RWPE2 (cell line): Measurements from ENCODE around the gene SLC35D2.
"Not testable (repeated sequence)": the region's sequence is repeated elsewhere in the genome, so short reads cannot be mapped to it uniquely, and the experiment has no call there.

Source experiments
- ATAC-seq: fragments of 200-7000 bp; cut with Tn5 transposase; 3 replicates; pipeline ENCODE4 v1.9.1; 2021; ENCODE audit warnings: low read depth
- DNase-seq: peaks from one replicate; pipeline ENCODE4 v3.0.0-alpha.2; 2020; ENCODE audit warnings: low spot score
- H3K27ac ChIP-seq: fragments of 450-650 bp; 2 replicates; pipeline ENCODE4 v1.5.1; 2017; ENCODE audit warnings: mild to moderate bottlenecking; ENCODE audit not compliant: poor library complexity, severe bottlenecking
- H3K27me3 ChIP-seq: fragments of 250-450 bp; sonication (Bioruptor Pico); 2 replicates; pipeline ENCODE4 v1.5.1; 2021; ENCODE audit warnings: mild to moderate bottlenecking, moderate library complexity; ENCODE audit not compliant: insufficient read depth, poor library complexity, severe bottlenecking
- H3K36me3 ChIP-seq: fragments of 250-450 bp; sonication (Bioruptor Pico); 2 replicates; pipeline ENCODE4 v1.5.1; 2020; ENCODE audit warnings: low read depth, mild to moderate bottlenecking, moderate library complexity
- H3K4me1 ChIP-seq: fragments of 250-450 bp; sonication (Bioruptor Pico); 2 replicates; pipeline ENCODE4 v1.5.1; 2021; ENCODE audit warnings: mild to moderate bottlenecking, moderate library complexity; ENCODE audit not compliant: insufficient read depth, poor library complexity, severe bottlenecking
- H3K4me3 ChIP-seq: fragments of 250-450 bp; sonication (Bioruptor Pico); 2 replicates; pipeline ENCODE4 v1.5.1; 2021; ENCODE audit warnings: mild to moderate bottlenecking, moderate library complexity; ENCODE audit not compliant: severe bottlenecking
- H3K9me3 ChIP-seq: fragments of 250-450 bp; sonication (Bioruptor Pico); 2 replicates; pipeline ENCODE4 v1.5.1; 2021; ENCODE audit warnings: mild to moderate bottlenecking, moderate library complexity; ENCODE audit not compliant: severe bottlenecking
- TF ChIP-seq, protein P1 (sequence below): fragments of 450-650 bp; IDR thresholded peaks from one replicate; pipeline ENCODE4 v1.5.1; 2017; ENCODE audit warnings: mild to moderate bottlenecking, moderate library complexity; ENCODE audit not compliant: poor library complexity, severe bottlenecking

SLC35D2 gene

DNA sequence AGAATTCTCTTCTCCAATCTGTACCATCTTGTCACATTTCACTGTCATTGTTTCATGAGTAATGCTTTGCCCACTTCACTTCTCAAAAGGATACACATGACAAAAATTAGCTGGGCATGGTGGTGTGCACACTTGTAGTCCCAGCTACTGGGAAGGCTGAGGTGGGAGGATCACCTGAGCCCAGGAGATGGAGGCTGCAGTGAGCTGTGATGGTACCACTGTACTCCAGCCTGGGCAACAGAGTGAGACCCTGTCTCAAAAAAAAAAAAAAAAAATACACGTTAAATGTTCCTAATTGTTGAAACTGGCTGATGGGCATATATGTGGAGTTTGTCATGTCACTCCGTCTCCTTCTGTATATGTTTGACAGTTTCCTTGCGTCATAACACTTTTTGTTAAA lies 45.2 kb downstream of the SLC35D2 start:
- peaks cover 12% of the 10 kb centered on the region for H3K4me1 ChIP-seq
- DNase-seq (no peak), ATAC-seq (no peak)
- no peaks in the 10 kb centered on the region; the same call in 1 of the 2 replicates for H3K36me3 ChIP-seq
- no peak overlapping the region for H3K4me3 ChIP-seq
- no peaks in the 10 kb centered on the region for H3K9me3 ChIP-seq
- TF ChIP-seq, protein P1, sequence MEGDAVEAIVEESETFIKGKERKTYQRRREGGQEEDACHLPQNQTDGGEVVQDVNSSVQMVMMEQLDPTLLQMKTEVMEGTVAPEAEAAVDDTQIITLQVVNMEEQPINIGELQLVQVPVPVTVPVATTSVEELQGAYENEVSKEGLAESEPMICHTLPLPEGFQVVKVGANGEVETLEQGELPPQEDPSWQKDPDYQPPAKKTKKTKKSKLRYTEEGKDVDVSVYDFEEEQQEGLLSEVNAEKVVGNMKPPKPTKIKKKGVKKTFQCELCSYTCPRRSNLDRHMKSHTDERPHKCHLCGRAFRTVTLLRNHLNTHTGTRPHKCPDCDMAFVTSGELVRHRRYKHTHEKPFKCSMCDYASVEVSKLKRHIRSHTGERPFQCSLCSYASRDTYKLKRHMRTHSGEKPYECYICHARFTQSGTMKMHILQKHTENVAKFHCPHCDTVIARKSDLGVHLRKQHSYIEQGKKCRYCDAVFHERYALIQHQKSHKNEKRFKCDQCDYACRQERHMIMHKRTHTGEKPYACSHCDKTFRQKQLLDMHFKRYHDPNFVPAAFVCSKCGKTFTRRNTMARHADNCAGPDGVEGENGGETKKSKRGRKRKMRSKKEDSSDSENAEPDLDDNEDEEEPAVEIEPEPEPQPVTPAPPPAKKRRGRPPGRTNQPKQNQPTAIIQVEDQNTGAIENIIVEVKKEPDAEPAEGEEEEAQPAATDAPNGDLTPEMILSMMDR, result no peak
- H3K27me3 ChIP-seq, result no peaks in the 10 kb centered on the region
- H3K27ac ChIP-seq, result no peak overlapping the region

DNA sequence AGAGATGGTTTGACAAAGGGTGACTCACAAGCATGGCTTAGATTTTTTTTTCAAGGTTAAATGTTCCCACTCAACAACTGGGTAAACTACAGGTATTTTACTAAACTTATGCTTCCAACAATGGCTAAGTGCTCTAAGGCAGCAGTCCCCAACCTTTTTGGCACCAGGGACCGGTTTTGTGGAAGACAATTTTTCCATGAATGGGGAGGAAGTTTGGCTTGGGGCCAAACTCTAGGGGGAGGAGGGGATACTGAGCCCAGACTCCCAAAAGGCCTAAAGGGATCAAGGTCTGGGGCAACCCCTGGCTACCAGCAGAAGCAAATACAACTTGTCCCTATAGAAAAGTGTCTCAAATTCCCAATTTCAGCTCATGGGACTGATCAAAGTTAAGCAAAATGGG lies 49.6 kb downstream of the SLC35D2 start:
- Histone ChIP-seq H3K9me3 (no peaks in the 10 kb centered on the region), H3K36me3 (no peaks in the 10 kb centered on the region), H3K4me3 (no peak overlapping the region), H3K27me3 (no peaks in the 10 kb centered on the region), H3K27ac (no peak overlapping the region), H3K4me1 (peaks cover 10% of the 10 kb centered on the region)
- ATAC-seq (no peak), DNase-seq (no peak)
- TF ChIP-seq, protein P1, result no peak

DNA sequence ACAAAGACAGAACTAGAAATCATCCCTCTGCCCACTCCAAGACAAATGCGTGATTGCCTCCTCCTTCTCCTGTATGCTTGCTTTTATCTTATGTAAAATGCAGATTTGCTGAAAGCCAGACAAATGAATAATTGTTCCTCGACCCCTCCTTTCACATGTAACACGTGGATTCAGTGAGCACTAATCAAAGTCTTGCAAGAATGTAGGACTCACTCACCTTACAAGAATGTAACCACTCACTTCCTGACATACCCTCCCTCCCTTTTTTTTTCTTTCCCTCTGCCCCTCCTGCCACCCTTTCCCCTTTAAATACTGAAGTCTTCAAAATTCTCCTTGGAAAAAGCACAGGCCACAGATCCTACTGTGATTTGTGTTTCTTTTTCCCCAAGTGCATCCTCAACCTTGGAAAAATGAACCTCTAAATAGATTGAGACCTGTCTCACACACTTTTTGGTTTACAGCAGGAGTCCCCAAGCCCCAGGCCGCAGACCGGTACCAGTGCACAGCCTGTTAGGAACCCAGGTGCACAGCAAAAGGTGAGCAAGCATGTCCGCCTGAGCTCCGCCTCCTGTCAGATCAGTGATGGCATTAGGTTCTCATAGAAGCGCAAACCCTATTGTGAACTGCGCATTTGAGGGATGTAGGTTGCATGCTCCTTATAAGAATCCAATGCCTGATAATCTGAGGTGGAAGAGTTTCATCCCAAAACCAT lies 52.1 kb downstream of the SLC35D2 start:
- peak; percentile 86 for ATAC-seq
- H3K9me3 ChIP-seq, result no peaks in the 10 kb centered on the region
- H3K36me3 ChIP-seq, result no peaks in the 10 kb centered on the region
- peaks cover 10% of the 10 kb centered on the region for H3K4me1 ChIP-seq
- no peaks in the 10 kb centered on the region for H3K27me3 ChIP-seq
- H3K4me3 ChIP-seq, result no peak overlapping the region
- TF ChIP-seq, protein P1, result no peak
- no peak for DNase-seq
- peak overlapping the region; percentile 50 for H3K27ac ChIP-seq

DNA sequence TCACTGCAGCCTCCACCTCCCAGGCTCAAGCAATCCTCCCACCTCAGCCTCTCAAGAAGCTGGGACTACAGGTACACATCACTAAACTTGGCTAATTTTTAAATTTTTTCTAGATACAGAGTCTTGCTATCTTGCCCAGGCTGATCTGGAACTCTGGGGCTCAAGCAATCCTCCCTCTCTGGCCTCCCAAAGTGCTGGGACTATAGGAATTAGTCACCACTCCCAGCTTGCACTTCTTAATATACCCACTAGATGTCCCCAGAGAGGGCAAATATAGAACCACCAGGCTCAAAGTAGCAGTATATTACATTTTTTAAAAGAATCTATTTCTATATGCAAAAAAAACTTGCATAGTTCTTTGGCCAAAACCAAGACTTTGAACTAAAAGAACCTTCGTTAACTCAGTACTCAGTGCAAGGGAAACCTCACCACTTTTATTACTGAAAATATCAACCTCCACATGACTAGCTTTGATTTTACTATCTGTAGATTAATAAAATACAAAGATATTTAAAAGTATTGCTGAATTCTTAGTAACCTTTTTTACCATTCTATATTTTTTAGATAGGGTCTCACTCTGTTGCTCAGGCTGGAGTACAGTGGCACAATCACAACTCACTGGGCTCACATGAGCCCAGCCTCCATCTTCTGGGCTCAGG lies 55.7 kb downstream of the SLC35D2 start:
- TF ChIP-seq, protein P1, result peak; percentile 92
- no peaks in the 10 kb centered on the region for H3K27me3 ChIP-seq
- ATAC-seq (peak; percentile 58; the same call in 2 of the 3 replicates), DNase-seq (no peak)
- peaks cover 10% of the 10 kb centered on the region for H3K4me1 ChIP-seq
- no peak overlapping the region for H3K4me3 ChIP-seq
- H3K9me3 ChIP-seq, result no peaks in the 10 kb centered on the region
- no peak overlapping the region for H3K27ac ChIP-seq
- H3K36me3 ChIP-seq, result no peaks in the 10 kb centered on the region

DNA sequence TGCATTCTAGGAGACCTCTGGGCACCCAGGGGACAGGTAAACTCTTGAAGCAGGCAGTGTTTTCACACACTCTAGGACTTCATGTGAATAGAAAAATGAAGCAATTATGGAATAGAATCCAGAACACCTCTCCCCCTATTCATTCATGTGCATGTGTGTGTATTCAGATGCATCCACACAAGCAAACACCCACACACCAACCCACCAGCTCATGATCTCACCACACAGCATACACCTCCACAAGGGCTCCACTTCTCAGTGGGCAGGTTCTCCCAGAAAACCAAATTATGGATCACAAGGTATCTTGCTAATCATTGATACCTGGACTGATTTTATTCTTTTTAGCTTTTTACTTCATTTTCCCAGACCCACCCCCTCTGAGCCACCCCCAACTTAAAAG lies 60.3 kb downstream of the SLC35D2 start:
- H3K27ac ChIP-seq, result no peak overlapping the region
- no peak overlapping the region for H3K4me3 ChIP-seq
- no peaks in the 10 kb centered on the region for H3K36me3 ChIP-seq
- no peaks in the 10 kb centered on the region for H3K4me1 ChIP-seq
- ATAC-seq (no peak), DNase-seq (no peak)
- no peaks in the 10 kb centered on the region for H3K27me3 ChIP-seq
- H3K9me3 ChIP-seq, result no peaks in the 10 kb centered on the region
- TF ChIP-seq, protein P1, result no peak

DNA sequence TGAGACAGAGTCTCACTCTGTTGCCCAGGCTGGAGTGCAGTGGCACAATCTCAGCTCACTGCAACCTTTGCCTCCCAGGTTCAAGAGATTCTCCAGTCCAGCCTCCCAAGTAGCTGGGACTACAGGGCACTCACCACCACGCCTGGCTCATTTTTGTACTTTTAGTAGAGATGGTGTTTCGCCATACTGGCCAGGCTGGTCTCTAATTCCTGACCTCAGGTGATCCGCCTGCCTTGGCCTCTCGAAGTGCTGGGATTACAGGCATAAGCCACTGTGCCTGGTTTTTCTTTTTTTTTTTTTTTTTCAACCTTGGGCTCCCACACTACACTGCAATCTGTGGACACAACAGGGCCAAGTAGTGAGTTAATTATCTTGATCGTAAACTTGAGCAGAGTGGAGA lies 60.8 kb downstream of the SLC35D2 start:
- not testable (repeated sequence) for H3K4me1 ChIP-seq, ATAC-seq, H3K36me3 ChIP-seq, H3K27ac ChIP-seq, H3K4me3 ChIP-seq, DNase-seq, H3K27me3 ChIP-seq, H3K9me3 ChIP-seq

DNA sequence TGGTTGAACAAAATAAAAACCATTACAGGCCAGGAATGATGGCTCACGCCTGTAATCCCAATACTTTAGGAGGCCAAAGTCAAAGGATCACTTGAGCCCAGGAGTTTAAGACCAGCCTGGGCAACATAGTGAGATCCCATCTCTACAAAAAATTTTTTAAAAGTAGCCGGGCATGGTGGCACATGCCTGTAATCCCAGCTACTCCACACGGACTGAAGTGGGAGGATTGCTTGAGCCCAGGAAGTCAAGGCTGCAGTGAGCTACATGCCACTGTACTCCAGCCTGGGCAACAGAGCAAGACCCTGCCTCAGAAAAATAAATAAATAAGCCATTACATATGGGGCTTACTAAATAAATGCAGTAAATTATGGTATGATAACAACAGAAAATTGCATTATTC lies 61.3 kb downstream of the SLC35D2 start:
- not testable (repeated sequence) for DNase-seq, H3K27me3 ChIP-seq, H3K4me1 ChIP-seq, H3K27ac ChIP-seq, ATAC-seq, H3K4me3 ChIP-seq, H3K36me3 ChIP-seq, H3K9me3 ChIP-seq
